ENCODE data around the gene FGB. TPM values are rescaled to one million over a fixed set of nuclear protein-coding genes. Genes with fewer than 3 reads are reported as not detected.
"Not testable (repeated sequence)": the region's sequence is repeated elsewhere in the genome, so short reads cannot be mapped to it uniquely, and the experiment has no call there.

Gene FGB
- total RNA-seq, 2 donors from 2014 or later, result 1.5 TPM; not detected in 1

DNA sequence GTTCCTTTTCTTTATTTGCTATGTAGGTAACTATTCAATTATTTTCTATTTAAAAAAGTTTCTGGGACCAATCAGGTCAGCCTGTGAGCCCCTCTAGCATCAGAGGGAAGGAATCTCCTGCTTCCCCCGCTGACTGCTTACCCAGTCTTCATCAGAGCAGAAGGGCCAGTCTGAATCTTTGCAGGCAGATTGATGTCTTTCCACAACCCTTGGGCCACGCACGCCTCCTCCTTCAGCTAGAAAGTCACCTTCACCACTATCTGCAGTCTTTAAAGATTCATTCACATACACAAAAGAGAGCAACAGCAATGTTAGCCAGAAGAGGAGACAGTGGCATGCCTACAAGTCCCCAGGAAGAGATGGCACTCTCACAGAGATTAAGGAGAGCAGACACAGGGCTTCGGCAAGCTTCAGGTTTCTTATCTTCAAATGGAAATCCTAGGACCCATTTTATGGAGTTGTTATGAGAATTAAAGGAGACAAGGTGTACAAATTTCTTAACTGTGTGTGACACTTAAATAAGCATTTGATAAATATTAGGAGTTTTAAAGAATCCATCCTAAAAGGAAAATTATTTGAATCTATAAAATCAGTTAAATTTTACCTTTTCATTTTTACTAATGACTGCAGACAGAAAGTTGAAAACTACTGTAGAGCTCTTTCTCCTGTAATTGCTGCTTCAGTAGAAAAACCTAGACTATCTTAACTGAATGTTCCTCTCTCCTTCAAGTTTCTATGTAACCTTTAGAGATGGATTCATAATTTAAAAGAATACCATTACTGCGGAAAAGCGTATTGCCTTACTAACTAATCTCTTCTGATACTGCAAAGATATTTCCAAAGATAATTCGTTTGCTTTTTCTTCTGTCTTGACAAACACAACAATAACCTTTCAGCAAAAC is 26.7 kb downstream of the FGB start:
- intact Hi-C loops (cut with DNase I), result no loop called here
- no peak for DNase-seq (ENCODE audit: low spot score)

DNA sequence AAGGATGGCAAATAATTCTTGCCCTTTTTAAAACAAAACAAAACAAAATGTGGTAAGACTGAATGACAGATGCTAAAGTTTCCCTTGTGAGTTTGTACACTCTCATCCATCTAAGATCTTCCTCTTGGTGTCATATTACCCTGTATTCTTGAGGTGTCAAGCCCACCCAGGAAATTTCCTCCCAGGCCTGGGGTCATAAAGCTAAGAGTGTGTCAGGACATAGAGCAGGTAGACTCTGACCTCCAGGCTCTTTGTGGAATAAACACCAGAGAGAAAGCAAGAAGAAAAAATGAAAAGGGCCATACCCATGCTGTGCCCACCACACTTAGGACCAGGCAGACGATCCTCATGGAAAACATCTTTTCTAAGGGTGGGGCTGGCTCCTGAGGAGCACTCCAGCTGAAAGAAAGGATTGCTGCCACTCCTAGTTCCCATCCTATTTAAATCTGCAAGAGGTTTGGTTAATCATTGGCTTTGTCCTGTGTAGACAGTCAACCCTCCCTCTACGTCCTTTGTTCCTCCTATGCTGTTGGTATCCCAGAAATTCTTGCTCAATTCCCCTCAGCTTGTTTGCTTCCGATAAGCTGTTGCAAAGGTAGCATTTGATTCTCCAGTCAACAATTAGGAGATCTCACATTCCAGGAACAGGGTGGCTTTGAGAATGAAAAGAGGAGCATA is 27.7 kb downstream of the FGB start, which contains the start of gene FGA:
TSS of gene FGA (minus strand) at position 414 of the 678 bp plus-strand sequence. CDS start at position 359, 55 bp downstream.
- intact Hi-C loops (cut with DNase I), result no loop called here
- no peak for DNase-seq (ENCODE audit: low spot score)

DNA sequence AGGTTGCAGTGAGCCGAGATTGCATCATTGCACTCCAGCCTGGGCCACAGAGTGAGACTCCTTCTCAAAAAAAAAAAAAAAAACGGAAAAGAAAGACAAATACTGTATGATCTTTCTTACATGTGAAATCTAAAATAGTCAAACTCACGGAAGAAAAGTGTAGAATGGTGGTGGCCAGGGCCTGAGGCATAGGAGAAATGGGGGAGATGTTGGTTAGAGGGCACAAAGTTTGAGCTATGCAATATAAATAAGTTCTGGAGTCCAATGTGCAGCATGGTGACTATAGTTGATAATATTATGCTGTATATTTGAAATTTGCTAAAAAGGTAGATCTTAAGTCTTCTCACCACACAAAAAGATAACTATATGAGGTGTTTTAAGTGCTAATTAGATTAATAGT is 29.1 kb downstream of the FGB start:
- no peak for DNase-seq (ENCODE audit: low spot score)
- intact Hi-C loops (cut with DNase I), result no loop called here

DNA sequence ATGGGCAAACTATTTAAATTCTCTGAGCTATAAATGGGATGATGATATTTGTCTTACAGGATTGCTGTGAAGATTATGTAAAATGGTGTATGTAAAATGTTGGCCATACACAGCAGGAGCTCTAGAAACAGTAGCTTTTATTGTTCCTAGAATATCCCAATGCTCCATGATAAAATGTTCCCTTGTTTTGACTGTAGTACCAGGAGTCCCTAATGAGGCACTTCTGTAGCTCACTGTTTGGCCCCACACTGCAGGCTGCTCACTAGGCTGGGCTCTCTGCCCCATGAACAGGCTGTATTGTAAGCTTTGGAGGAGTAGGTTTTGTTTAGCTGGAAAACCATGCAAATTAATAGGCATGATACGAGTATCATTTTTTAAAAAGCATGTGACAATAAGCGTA is 31.1 kb downstream of the FGB start:
- intact Hi-C loops (cut with DNase I), result no loop called here
- no peak for DNase-seq (ENCODE audit: low spot score)

DNA sequence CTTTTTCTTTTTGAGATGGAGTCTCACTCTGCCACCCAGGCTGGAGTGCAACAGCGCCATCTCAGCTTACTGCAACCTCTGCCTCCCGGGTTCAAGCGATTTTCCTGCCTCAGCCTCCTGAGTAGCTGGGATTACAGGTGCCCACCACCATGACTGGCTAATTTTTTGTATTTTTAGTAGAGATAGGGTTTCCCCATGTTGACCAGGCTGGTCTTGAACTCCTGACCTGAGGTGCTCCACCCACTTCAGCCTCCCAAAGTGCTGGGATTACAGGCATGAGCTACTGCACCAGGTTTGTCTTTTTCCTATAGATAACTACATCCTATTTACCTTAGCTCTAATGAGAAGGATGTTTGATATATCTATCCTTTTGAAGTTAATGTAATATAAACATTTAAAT is 31.5 kb downstream of the FGB start:
- intact Hi-C loops (cut with DNase I); DNase-seq (ENCODE audit: low spot score): not testable (repeated sequence)

DNA sequence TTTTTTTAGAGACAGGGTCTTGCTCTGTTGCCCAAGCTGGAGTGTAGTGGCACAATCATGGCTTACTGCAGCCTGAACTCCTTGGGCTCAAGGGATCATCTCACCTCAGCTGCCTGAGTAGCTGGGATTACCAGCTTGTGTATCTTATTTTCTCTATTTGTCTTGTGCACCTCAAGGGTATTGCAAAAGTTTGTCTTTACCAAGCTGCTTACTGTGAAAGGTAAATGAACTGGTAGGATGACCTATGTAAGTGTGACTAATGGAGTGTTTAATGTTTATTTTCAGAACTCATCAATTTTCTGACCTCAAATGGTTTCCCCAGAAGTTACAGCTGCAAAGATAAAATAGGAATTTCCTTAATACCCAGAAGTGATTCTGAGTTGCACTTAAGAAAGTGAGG is 33.0 kb downstream of the FGB start:
- intact Hi-C loops (cut with DNase I), result no loop called here

DNA sequence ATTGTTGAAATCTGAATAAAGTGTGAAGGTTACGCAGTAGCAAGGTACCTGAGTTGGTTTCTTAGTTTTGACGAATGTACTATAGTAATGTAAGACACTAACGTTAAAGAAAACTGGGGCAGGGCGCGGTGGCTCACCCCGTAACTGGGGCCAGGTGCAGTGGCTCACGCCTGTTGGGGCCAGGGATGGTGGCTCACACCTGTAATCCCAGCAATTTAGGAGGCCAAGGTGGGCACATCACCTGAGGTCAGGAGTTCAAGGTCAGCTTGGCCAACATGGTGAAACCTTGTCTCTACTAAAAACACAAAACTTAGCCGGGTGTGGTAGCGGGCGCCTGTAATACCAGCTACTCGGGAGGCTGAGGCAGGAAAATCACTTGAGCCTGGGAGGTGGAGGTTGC is 34.5 kb downstream of the FGB start:
- DNase-seq (ENCODE audit: low spot score); intact Hi-C loops (cut with DNase I): not testable (repeated sequence)

More for the DNA sequence above, 33.0 kb downstream of the FGB start:
- DNase-seq (ENCODE audit: low spot score), result no peak

DNA sequence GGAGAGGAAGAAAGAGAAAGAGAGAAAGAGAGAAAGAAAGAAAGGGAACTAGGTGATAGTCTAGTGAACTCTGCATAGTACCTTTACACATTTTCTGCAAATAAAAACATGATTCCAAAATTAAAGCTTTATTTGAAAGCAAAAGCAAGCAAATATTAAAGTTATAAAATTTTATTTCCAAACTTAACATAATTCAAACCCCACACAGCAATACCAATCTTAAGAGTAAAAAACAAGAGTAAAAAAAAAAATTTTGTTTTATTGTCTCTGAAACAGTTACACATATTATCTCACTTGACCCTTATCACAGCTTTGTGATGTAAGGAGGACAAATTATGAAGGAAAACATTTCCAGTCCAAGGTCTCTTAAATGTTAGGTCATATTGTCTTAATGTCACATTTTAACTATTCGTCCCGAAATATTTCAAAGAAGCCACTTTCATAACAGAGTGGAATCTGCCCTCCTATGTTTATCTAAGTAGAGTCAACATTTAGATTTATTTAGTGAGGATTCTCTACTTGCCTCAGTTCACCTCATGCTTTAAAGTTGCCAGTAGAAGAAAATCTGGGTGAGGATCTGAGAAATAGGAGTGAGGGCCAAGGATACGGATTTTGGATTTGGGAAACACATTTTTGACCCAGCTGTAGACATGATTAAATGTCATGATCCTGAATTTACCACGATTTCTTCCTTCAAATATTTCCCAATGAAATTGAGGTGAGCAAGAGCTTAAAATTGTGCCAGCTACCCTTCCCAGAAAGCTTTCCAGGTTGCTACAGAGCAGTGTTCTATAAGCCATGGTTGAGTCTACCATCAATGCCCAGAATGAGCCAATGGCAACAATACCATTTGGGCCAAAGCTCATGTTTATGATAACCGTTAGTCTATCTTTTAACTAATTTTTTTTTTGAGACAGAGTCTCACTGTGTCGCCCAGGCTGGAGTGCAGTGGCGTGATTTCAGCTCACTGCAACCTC is 35.3 kb downstream of the FGB start:
- intact Hi-C loops (cut with DNase I), result no loop called here

DNA sequence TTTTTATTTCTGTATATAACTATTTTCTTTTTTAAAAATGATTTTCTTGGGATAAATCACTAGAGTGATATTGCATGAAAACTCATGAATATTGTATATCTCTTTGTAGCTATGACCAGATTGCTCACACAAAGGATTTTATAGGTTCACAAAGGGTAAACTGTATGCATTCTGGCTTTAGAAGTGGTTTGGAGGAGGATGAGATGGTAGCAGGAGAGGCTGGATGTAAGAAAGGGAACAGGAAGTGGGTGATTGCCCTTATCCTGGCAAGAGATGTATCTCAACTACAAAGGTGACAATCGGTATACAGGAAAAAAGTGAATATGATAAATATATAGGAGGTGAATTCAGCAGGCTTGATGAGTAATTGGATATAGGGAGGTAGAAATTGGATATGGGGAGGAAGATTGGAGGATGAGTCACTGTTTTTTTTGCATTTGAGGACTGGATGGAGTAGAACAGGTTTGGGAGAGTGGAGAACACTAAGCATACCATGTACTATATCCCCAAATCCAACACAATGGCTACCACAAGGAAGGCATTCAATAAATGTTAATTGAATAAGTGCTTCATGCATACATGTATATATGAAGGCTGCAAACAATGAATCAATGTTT is 39.7 kb downstream of the FGB start:
- intact Hi-C loops (cut with DNase I), result no loop called here
- DNase-seq (ENCODE audit: low spot score), result no peak

More for the DNA sequence above, 35.3 kb downstream of the FGB start:
- no peak for DNase-seq (ENCODE audit: low spot score)

DNA sequence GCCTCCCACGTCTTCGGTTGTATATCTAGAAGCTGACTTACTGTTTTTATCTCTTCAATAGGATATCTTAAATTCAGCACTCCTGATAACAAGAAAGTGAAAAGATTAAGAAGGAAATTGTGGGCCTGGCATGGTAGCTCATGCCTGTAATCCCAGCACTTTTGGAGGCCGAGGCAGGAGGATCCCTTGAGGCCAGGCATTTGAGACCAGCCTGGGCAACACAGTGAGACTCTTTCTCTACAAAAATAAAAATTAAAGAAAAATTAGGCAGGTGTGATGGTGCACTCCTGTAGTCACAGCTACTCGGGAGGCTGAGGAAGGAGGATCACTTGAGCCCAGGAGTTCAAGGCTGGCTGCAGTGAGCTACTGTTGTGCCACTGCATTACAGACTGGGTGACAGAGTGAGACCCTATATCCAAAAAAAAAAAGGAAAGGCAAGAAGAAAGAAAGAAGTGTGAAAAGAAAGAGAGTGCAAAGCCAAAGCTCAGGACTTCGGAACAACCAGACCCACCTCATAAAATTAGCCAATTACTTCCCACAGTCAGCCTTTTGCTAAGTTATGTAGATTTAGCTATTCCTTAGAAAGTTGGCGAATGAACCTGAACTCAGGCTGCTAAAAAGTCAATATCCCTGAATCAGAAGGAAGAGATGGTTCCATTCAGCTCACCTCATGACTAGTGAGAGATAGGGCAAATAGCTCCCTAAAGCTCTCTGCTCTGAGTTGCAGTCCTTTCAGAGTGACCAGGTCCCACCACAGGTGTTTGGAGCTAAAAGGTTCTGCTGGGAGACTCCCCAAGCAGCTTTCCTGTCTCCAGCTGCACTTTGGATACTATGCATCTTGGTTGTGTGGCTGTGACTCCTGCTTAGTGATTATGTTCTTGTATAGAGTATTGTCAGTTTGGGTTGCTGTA is 40.5 kb downstream of the FGB start:
- DNase-seq (ENCODE audit: low spot score), result no peak
- intact Hi-C loops (cut with DNase I), result no loop called here

DNA sequence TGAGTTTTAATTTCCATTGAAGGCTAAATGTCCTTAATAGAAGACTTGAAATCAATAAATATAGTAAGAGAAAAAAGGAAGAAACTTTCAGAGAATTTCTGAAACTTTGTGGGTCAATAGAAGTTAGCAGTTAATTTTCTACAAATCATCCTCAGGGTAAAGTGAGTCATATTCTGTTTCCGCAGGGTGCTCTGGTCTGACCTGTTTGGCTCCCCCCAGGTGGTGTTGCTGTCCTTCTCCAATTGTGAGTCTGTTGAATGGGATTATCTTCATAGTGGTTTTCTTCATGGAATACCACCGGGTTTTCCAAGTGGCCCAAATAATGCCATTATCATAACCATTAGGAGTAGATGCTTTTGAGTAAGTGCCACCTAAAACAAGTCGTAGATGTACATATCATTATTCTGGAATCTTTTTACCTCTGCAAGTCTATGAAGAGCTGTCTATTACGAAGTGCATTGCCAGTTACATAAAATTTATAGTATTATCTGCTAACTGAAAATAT is 41.9 kb downstream of the FGB start:
- DNase-seq (ENCODE audit: low spot score), result no peak
- intact Hi-C loops (cut with DNase I), result no loop called here

DNA sequence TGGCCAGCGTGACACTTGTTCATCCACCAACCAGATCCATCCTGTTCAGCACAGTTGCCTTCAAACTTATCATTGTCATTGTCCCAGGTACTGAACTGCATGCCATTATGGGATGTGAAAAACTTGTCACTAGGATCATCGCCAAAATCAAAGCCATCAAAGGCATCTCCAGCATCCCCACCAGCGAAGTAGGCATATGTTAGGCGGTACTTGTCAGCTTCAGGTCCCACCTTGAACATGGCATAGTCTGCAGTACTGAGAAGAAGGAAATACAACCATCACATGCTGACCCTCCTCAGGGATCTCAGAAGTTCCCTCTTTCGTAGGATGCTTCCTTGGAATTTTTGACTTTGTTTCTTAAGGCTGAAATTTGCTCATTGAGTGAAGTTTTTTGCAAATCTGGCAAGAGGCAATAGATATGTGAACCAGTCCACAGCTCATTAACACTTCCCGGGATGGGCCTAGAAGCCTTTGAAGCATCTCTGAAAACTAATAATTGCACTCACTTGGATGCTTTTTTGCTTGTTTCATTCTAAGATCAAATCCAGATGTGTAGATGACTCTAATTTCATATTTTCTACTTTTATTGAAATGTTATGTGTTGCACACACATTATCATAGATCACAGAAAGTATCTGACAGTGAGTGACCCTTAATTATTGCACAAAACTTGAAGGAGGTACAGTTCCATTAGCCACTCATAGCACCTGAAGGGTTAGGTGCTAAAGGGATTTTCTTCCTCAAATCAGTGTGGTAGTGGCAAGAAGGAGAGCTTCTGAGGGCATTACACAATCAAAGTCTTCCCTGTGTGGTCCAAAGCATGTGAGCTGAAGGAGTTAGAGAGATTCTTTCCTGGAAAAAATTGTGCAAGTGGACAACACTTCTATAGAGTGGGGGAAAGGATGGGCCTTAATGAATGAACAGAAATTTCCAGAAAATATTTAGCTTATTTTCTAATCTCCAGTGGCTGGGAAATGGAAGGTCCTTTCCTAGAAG is 44.2 kb downstream of the FGB start:
- intact Hi-C loops (cut with DNase I), result no loop called here
- no peak for DNase-seq (ENCODE audit: low spot score)

DNA sequence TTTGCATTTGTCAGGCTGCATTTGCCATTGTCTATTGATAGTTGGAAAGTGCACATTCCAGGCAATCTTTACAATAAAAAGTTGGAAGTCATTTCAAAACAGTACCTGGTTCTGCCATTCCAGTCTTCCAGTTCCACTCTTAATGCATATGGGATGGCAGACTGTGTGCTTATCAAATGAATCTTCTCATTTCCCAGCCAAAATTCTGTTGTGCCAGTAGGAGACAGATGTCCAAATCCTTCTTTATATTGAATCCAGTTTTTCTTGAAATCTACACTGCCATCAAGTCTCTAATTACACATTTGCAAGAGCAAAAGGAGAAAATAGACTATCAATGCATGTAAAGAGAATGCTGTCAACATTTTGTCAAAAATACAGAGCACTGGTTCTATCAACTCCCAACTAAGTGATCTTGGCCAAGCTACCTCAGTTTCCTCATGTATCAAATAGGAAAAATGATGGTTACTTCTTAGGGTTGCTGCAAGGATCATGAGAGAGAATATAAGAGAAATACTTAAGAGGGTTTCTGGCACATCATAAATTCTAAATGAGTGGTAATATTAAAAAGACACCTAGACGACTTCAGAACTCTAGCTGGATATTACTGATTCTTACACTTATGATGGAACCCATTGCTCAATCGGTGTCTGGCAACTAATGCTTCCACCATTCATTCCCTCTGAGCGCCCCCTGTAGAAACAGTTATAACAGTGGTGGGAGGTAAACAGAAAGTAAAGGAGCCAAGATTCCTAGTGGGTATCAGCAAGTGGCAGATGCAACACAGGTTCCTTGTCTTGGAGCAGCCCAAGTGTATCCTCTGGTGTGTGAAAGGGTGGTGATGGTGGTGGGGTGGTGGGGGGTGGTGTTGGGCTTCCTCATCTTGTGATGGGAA is 45.8 kb downstream of the FGB start:
- intact Hi-C loops (cut with DNase I), result no loop called here

DNA sequence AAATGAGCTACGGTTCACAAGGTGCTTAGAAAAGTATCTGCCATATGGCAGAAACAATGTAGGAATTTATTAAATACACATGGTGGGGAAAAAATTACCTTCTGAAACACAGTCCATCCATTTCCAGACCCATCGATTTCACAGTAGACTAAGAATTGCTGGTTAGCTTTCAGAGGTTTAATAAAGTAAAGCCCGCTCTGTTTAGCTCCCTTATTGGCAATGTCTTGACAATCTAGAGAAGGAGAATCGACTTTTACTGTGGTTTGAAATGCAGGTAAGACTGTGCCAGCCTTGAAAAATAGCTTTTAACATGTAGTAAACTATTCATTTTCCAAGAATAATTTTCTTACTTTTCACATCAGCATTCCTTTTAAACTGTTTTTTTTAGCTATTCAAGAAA is 46.7 kb downstream of the FGB start:
- no peak for DNase-seq (ENCODE audit: low spot score)
- intact Hi-C loops (cut with DNase I), result no loop called here

More for the DNA sequence above, 45.8 kb downstream of the FGB start:
- DNase-seq (ENCODE audit: low spot score), result no peak

DNA sequence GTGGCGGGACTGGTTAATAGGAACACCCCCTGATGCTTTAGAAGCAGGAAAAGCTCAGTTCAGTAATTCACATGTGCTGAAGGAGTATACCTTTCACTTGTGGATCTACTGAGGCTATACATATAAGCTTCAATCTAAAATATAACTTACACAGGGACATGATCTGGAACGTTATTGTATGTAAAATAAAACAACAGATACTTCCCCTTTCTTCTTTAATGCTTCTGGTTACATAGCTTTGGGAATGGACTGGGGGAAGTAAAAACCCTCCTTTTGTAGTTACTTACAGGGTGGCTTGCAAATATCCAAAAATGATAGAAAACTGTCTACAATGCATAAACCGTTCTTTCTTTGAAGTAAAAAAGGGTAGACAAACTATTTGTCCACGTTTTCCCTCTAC is 47.8 kb downstream of the FGB start:
- no peak for DNase-seq (ENCODE audit: low spot score)
- intact Hi-C loops (cut with DNase I), result no loop called here

DNA sequence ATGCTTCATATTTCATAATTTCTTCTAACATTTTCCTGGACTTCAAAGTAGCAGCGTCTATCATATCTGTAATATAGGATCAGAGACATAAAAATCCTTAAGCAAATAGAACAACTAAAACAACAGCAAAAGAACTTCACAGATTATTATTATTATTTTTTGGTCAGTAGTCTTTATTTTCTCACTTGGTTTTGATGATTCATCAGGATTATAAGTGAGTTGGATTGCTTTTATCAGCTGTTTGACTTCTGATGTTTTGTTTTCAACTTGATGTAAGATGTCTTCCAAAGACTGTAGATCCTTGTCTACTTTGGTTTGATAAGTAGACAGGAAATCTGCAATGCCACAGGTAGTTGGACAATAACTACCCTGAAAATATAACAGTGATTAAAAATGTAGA is 49.0 kb downstream of the FGB start:
- intact Hi-C loops (cut with DNase I), result no loop called here
- DNase-seq (ENCODE audit: low spot score), result no peak
